Calu3 (cell line): Measurements from ENCODE around the gene SSRP1. TPM values are rescaled to one million over a fixed set of nuclear protein-coding genes. Genes with fewer than 3 reads are reported as not detected.

Experiments used
- BruUV-seq: library from RNA; stranded (reverse); fragments of 400-500 nt; replicated peaks from 2 replicates; lab custom pipeline; 2021; lab: Mats Ljungman, UMichigan
- CTCF ChIA-PET: fragments of 300-600 bp; sonication (Branson Sonifier 250); formaldehyde crosslinking; loops from one replicate; lab custom pipeline; 2022; ENCODE audit warnings: antibody characterized with exemption; lab: Charles Lee
- DNase-seq: peaks from one replicate; pipeline ENCODE4 v3.0.0; 2022
- H3K27ac Mint-ChIP-seq: one replicate; pipeline ENCODE4 v1.8.0; 2022; ENCODE audit warnings: mixed read lengths; ENCODE audit not compliant: unreplicated experiment
- H3K27me3 Mint-ChIP-seq: one replicate; pipeline ENCODE4 v1.8.0; 2022; ENCODE audit warnings: mixed read lengths; ENCODE audit not compliant: unreplicated experiment
- H3K36me3 Mint-ChIP-seq: one replicate; pipeline ENCODE4 v1.8.0; 2022; ENCODE audit warnings: mild to moderate bottlenecking, moderate library complexity, mixed read lengths; ENCODE audit not compliant: insufficient read depth, unreplicated experiment
- H3K4me1 Mint-ChIP-seq: one replicate; pipeline ENCODE4 v1.8.0; 2022; ENCODE audit warnings: mild to moderate bottlenecking, low read depth, mixed read lengths; ENCODE audit not compliant: unreplicated experiment
- H3K4me3 Mint-ChIP-seq: one replicate; pipeline ENCODE4 v1.8.0; 2022; ENCODE audit warnings: mild to moderate bottlenecking, low read depth, moderate library complexity, mixed read lengths; ENCODE audit not compliant: unreplicated experiment
- H3K9me3 Mint-ChIP-seq: one replicate; pipeline ENCODE4 v1.8.0; 2022; ENCODE audit warnings: low read depth, mixed read lengths; ENCODE audit not compliant: unreplicated experiment
- CTCF ChIP-seq: fragments of 200-600 bp; IDR thresholded peaks from one replicate; pipeline ENCODE4 v1.8.0; 2022; ENCODE audit warnings: antibody characterized with exemption; ENCODE audit not compliant: unreplicated experiment
- intact Hi-C: fragments of 100-400 bp; cut with micrococcal nuclease; formaldehyde crosslinking; loops from one replicate; pipeline ENCODE4 v1.10.0; 2022; ENCODE audit not compliant: unreplicated experiment
- total RNA-seq: library from RNA; stranded (reverse); gene quantifications from 2 replicates; pipeline ENCODE4 v1.2.3, GENCODE V29; 2022

Gene SSRP1
- total RNA-seq, 1 experiment from 2014 or later = 145 TPM

- peak overlapping the region; percentile 66 for H3K27ac Mint-ChIP-seq
- DNase-seq = no peak
- peaks cover 47% of the 10 kb centered on the region for H3K36me3 Mint-ChIP-seq
- no peaks in the 10 kb centered on the region for H3K27me3 Mint-ChIP-seq
- BruUV-seq = no TSS peak
- CTCF ChIA-PET = interaction anchor here (1.3 to 2.9 kb wide), 2 partner anchors 9 to 23 kb away, joined by 3 to 17 read pairs; partner anchors contain the start of gene SSRP1
- H3K9me3 Mint-ChIP-seq = no peaks in the 10 kb centered on the region
- intact Hi-C loops = no loop called here
- peaks cover 40% of the 10 kb centered on the region for H3K4me1 Mint-ChIP-seq
- peak overlapping the region; percentile 81 for H3K4me3 Mint-ChIP-seq
- TF ChIP-seq CTCF = no peak
Measured at GRCh38 chr11:57312511-57313021, 23.1 kb downstream of the SSRP1 start.

GRCh38 chr11:57311109-57311936 is 24.4 kb downstream of the SSRP1 start:
- Mint-ChIP-seq H3K4me3 (peak overlapping the region; percentile 81), H3K36me3 (peaks cover 47% of the 10 kb centered on the region), H3K27ac (peak overlapping the region; percentile 71), H3K27me3 (no peaks in the 10 kb centered on the region), H3K9me3 (no peaks in the 10 kb centered on the region), H3K4me1 (peaks cover 48% of the 10 kb centered on the region)
- intact Hi-C loops = loop anchor here (2.0 kb wide), 1 partner anchor 35 kb away; no protein-coding TSS in a partner anchor
- peak; percentile 95 for DNase-seq
- TF ChIP-seq CTCF = no peak
- CTCF ChIA-PET = interaction anchor here (0.7 to 2.9 kb wide), 8 partner anchors 11 to 63 kb away, joined by 3 to 17 read pairs (median 3); partner anchors contain the start of genes SSRP1 and TNKS1BP1
- BruUV-seq = no TSS peak

- CTCF ChIA-PET = interaction anchor here (1.1 to 2.9 kb wide), 2 partner anchors 10 to 11 kb away, joined by 3 to 17 read pairs; no protein-coding TSS in a partner anchor
- H3K9me3 Mint-ChIP-seq = no peaks in the 10 kb centered on the region
- no peaks in the 10 kb centered on the region for H3K27me3 Mint-ChIP-seq
- no TSS peak for BruUV-seq
- peak overlapping the region; percentile 81 for H3K4me3 Mint-ChIP-seq
- intact Hi-C loops = loop anchor here (2.0 kb wide), 1 partner anchor 34 kb away; no protein-coding TSS in a partner anchor
- H3K36me3 Mint-ChIP-seq = peaks cover 47% of the 10 kb centered on the region
- H3K27ac Mint-ChIP-seq = peak overlapping the region; percentile 71
- peaks cover 48% of the 10 kb centered on the region for H3K4me1 Mint-ChIP-seq
- no peak for TF ChIP-seq CTCF
- peak; percentile 66 for DNase-seq
Measured at GRCh38 chr11:57310630-57311086, 25.0 kb downstream of the SSRP1 start.

- Mint-ChIP-seq H3K36me3 (peaks cover 52% of the 10 kb centered on the region), H3K9me3 (no peaks in the 10 kb centered on the region), H3K27me3 (no peaks in the 10 kb centered on the region), H3K4me1 (peaks cover 48% of the 10 kb centered on the region), H3K27ac (peak overlapping the region; percentile 71), H3K4me3 (peak overlapping the region; percentile 81)
- intact Hi-C loops = loop anchor here (2.0 kb wide), 1 partner anchor 33 kb away; no protein-coding TSS in a partner anchor
- DNase-seq = no peak
- CTCF ChIA-PET = interaction anchor here (1.1 kb wide), 1 partner anchor 11 kb away, joined by 3 read pairs; no protein-coding TSS in a partner anchor
- BruUV-seq = no TSS peak
- no peak for TF ChIP-seq CTCF
Measured at GRCh38 chr11:57310091-57310490, 25.6 kb downstream of the SSRP1 start.
